Mesenteric fat pad (tissue), 1 donor: ENCODE measurements around the gene SEMA4C. TPM values are rescaled to one million over a fixed set of nuclear protein-coding genes. Genes with fewer than 3 reads are reported as not detected.
A peak's percentile ranks its signal among the peaks of the same experiment; 100 is the strongest.

ENCODE experiments used
- DNase-seq: peaks from one replicate; pipeline ENCODE4 v3.0.0-alpha.2; 2020; ENCODE audit warnings: low spot score
- total RNA-seq: library from RNA; stranded (reverse); fragmentation: NEBNext Ultra II Directional; extraction: Animal tissue kit (Norgen Biotek cat#: 25700); gene quantifications from one replicate; pipeline ENCODE4 v1.2.1, GENCODE V29; 2021
- donor health status: DM: yes; HTN: yes; CAD: no.

The SEMA4C gene
- total RNA-seq, 1 donor from 2014 or later, result 25.9 TPM

GRCh38 chr2:96882906-96883305 is 13.0 kb upstream of the SEMA4C start:
- DNase-seq, result no peak

- no peak for DNase-seq
Measured at GRCh38 chr2:96882230-96882629, 12.3 kb upstream of the SEMA4C start.

- no peak for DNase-seq
Measured at GRCh38 chr2:96881349-96882195, 11.7 kb upstream of the SEMA4C start.

GRCh38 chr2:96880891-96881273 is 11.0 kb upstream of the SEMA4C start:
- DNase-seq, result no peak

GRCh38 chr2:96879545-96880040 is 9.7 kb upstream of the SEMA4C start:
- DNase-seq, result no peak

- DNase-seq, result no peak
Measured at GRCh38 chr2:96878796-96879544, 9.1 kb upstream of the SEMA4C start.

GRCh38 chr2:96878171-96878570 is 8.3 kb upstream of the SEMA4C start:
- no peak for DNase-seq

GRCh38 chr2:96877631-96878092 is 7.8 kb upstream of the SEMA4C start:
- DNase-seq, result no peak

- no peak for DNase-seq
Measured at GRCh38 chr2:96877042-96877451, 7.2 kb upstream of the SEMA4C start.

GRCh38 chr2:96876269-96877041 is 6.6 kb upstream of the SEMA4C start:
- no peak for DNase-seq

GRCh38 chr2:96875498-96876268 is 5.8 kb upstream of the SEMA4C start:
- no peak for DNase-seq

GRCh38 chr2:96874198-96874831 is 4.4 kb upstream of the SEMA4C start:
- no peak for DNase-seq

- no peak for DNase-seq
Measured at GRCh38 chr2:96873651-96874096, 3.8 kb upstream of the SEMA4C start.

GRCh38 chr2:96872591-96873349 is 2.9 kb upstream of the SEMA4C start:
- no peak for DNase-seq

GRCh38 chr2:96870626-96871255 is 861 bp upstream of the SEMA4C start:
- no peak for DNase-seq

GRCh38 chr2:96869281-96869821 is 529 bp downstream of the SEMA4C start:
- no peak for DNase-seq

GRCh38 chr2:96868555-96869280 is 1.2 kb downstream of the SEMA4C start:
- DNase-seq, result peak; percentile 93
